K562 (cell line): ENCODE data around the gene HLA-DQB1. TPM values are rescaled to one million over a fixed set of nuclear protein-coding genes. Genes with fewer than 3 reads are reported as not detected.

Experiments used
- ATAC-seq: fragments of 200-7000 bp; cut with Tn5 transposase; 3 replicates; pipeline ENCODE4 v1.9.1; 2020; ENCODE audit warnings: moderate library complexity
- BruUV-seq: library from RNA; stranded (reverse); fragments of 400-500 nt; replicated peaks from 2 replicates; lab custom pipeline; 2021; lab: Mats Ljungman, UMichigan
- CTCF ChIA-PET: fragments of 300-600 bp; formaldehyde crosslinking; extraction: SDS; loops from one replicate; lab custom pipeline; 2021; ENCODE audit warnings: low intra/inter-chr PET ratio; lab: Yijun Ruan, JAX
- POLR2A ChIA-PET: fragments of 300-600, 350-650 bp; sonication (Branson Sonifier 250); formaldehyde crosslinking; extraction: SDS; loops from one replicate; lab custom pipeline; 2021; ENCODE audit warnings: antibody characterized with exemption, inconsistent platforms; lab: Yijun Ruan, JAX
- DNase-seq, 4 experiments: peaks; one replicate each; pipeline versions ENCODE4 v3.0.0 to v3.0.0-alpha.2; 2011 to 2018; ENCODE audit warnings: low spot score in 3 of 4, mixed read lengths in 3 of 4; ENCODE audit errors: extremely low read depth in 1 of 4
- FAIRE-seq: peaks from 2 replicates; lab custom pipeline; 2011; peaks lifted over from hg19 to GRCh38; lab: Jason Lieb, UNC
- H2AFZ ChIP-seq: 2 replicates; pipeline ENCODE4 v1.6.0; 2011; ENCODE audit warnings: low read depth, low read length, control low read depth, inconsistent platforms
- H3K27ac ChIP-seq: fragments of 200-600 bp; 3 replicates; pipeline ENCODE4 v1.8.0; 2011; ENCODE audit warnings: low read depth, mild to moderate bottlenecking, control low read depth, inconsistent platforms, low read length, moderate library complexity, mixed read lengths; ENCODE audit errors: extremely low read depth
- H3K27me3 ChIP-seq, 2 experiments: fragments of 300-600 bp in 1 of 2; 2 replicates in 1 of 2; 3 replicates in 1 of 2; pipeline versions ENCODE4 v1.6.0 to v1.8.0; 2011; ENCODE audit warnings: inconsistent platforms in 2 of 2, low read length in 2 of 2, mild to moderate bottlenecking in 1 of 2, mixed read lengths in 1 of 2, moderate library complexity in 1 of 2; ENCODE audit not compliant: control insufficient read depth in 2 of 2, insufficient read depth in 2 of 2
- H3K36me3 ChIP-seq: fragments of 300-600 bp; 3 replicates; pipeline ENCODE4 v1.8.0; 2011; ENCODE audit warnings: mild to moderate bottlenecking, low read length, inconsistent platforms; ENCODE audit not compliant: control insufficient read depth, insufficient read depth
- H3K4me1 ChIP-seq, 2 experiments: fragments of 200-600 bp in 1 of 2; replicated peaks in 1 of 2; 2 replicates in 1 of 2; 3 replicates in 1 of 2; pipeline versions ENCODE4 v1.5.1 to v1.8.0; 2011; ENCODE audit warnings: inconsistent platforms in 2 of 2, low read length in 2 of 2, mild to moderate bottlenecking in 1 of 2, mixed read lengths in 1 of 2, moderate library complexity in 1 of 2; ENCODE audit not compliant: control insufficient read depth in 2 of 2, insufficient read depth in 2 of 2
- H3K4me2 ChIP-seq: 2 replicates; pipeline ENCODE4 v1.6.1; 2011; ENCODE audit warnings: low read length, control low read depth, inconsistent platforms, mixed read lengths; ENCODE audit not compliant: insufficient read depth
- H3K4me3 ChIP-seq: fragments of 200-600 bp; sonication (generic), shearing (Covaris generic); 2 replicates; pipeline ENCODE4 v1.5.1; 2016; ENCODE audit warnings: control low read depth, inconsistent platforms
- H3K79me2 ChIP-seq: fragments of 200-600 bp; 3 replicates; pipeline ENCODE4 v1.8.0; 2011; ENCODE audit warnings: low read length, inconsistent platforms; ENCODE audit not compliant: control insufficient read depth, insufficient read depth
- H3K9ac ChIP-seq, 2 experiments: 2 replicates each; pipeline versions ENCODE4 v1.6.0 to v1.6.1; 2011; ENCODE audit warnings: low read depth in 2 of 2, low read length in 2 of 2, control low read depth in 1 of 2, inconsistent platforms in 1 of 2, mild to moderate bottlenecking in 1 of 2, mixed read lengths in 1 of 2; ENCODE audit not compliant: insufficient read depth in 1 of 2
- H3K9me1 ChIP-seq: one replicate; pipeline ENCODE4 v1.6.0; 2011; ENCODE audit warnings: inconsistent platforms, mild to moderate bottlenecking, low read length, moderate library complexity; ENCODE audit not compliant: control insufficient read depth, insufficient read depth
- H3K9me3 ChIP-seq: replicated peaks from 2 replicates; pipeline ENCODE4 v1.5.1; 2011; ENCODE audit warnings: low read depth, low read length, inconsistent platforms; ENCODE audit not compliant: control insufficient read depth, insufficient read depth
- H4K20me1 ChIP-seq: replicated peaks from 2 replicates; pipeline ENCODE4 v1.6.1; 2011; ENCODE audit warnings: low read length, inconsistent platforms, mixed read lengths; ENCODE audit not compliant: control insufficient read depth, insufficient read depth
- CTCF ChIP-seq, 3 experiments: IDR thresholded peaks in 2 of 3; conservative IDR thresholded peaks in 1 of 3; 2 replicates each; pipeline ENCODE4 v1.5.1; 2011 to 2012; ENCODE audit warnings: low read length in 3 of 3, mild to moderate bottlenecking in 3 of 3, control low read depth in 2 of 3, improper control_type of control experiment in 1 of 3, inconsistent platforms in 1 of 3, low read depth in 1 of 3, mixed read lengths in 1 of 3, moderate library complexity in 1 of 3; ENCODE audit not compliant: insufficient read depth in 2 of 3
- DEAF1 ChIP-seq: fragments of 450-650 bp; formaldehyde crosslinking; IDR thresholded peaks from 2 replicates; pipeline ENCODE4 v1.4.0; 2020; ENCODE audit warnings: mild to moderate bottlenecking, moderate library complexity
- EGR1 ChIP-seq: fragments of 450-650 bp; conservative IDR thresholded peaks from 2 replicates; pipeline ENCODE4 v1.6.1; 2017; ENCODE audit warnings: mild to moderate bottlenecking
- FUS ChIP-seq: fragments of 200-400 bp; formaldehyde crosslinking; optimal IDR thresholded peaks from 2 replicates; pipeline ENCODE3; 2017; ENCODE audit warnings: low read depth, low read length
- MEF2D ChIP-seq: conservative IDR thresholded peaks from 2 replicates; pipeline ENCODE4 v1.6.1; 2016; ENCODE audit warnings: low read depth, missing genetic modification characterization, missing compliant biosample characterization
- RAD21 ChIP-seq, 2 experiments: fragments of 250-450 bp in 1 of 2; fragments of 450-650 bp in 1 of 2; sonication (Bioruptor Pico) in 1 of 2; formaldehyde crosslinking in 1 of 2; IDR thresholded peaks in 1 of 2; conservative IDR thresholded peaks in 1 of 2; 2 replicates each; pipeline versions ENCODE4 v1.4.0 to v1.8.0; 2020 to 2022; ENCODE audit warnings: mild to moderate bottlenecking in 2 of 2, moderate library complexity in 1 of 2
- WGBS: fragments of 100-300 bp; shearing (Covaris generic); methylation state at CpG from one replicate; pipeline ENCODE4 v1.1.6; 2016; ENCODE audit warnings: low coverage, mixed read lengths; ENCODE audit not compliant: insufficient coverage; ENCODE audit errors: missing lambda C conversion rate; 5-methylcytosine and 5-hydroxymethylcytosine counted together
- in situ Hi-C: fragments of 300-500 bp; cut with MboI; formaldehyde crosslinking; loops from 4 replicates; pipeline ENCODE4 v1.15.0; 2018; ENCODE audit warnings: inconsistent platforms, mixed read lengths
- intact Hi-C: fragments of 100-400 bp; cut with micrococcal nuclease; formaldehyde crosslinking; loops from 2 replicates; pipeline ENCODE4 v1.14.2; 2022
- polyA plus RNA-seq, 8 experiments: library from polyadenylated mRNA; depleted of rRNA in 4 of 8; stranded (reverse) in 5 of 8; unstranded in 3 of 8; fragments of >200 nt; fragmentation: Nextera tagmentation in 2 of 8; fragmentation: Illumina TruSeq in 1 of 8; extraction: Ambion mirVana in 2 of 8; extraction: Trizol in 1 of 8; gene quantifications; 2 replicates each; pipeline versions ENCODE4 v1.2.1 to v1.2.3, GENCODE V29; 2011 to 2014; ENCODE audit warnings: inconsistent platforms in 1 of 8, missing spikeins in 1 of 8
- total RNA-seq, 7 experiments: library from RNA; depleted of rRNA in 6 of 7; stranded (reverse); fragments of >200 nt in 6 of 7; fragmentation: Illumina TruSeq in 2 of 7; extraction: Trizol in 2 of 7; gene quantifications; 2 replicates each; pipeline versions ENCODE4 v1.2.1 to v1.2.3, GENCODE V29; 2011 to 2021; ENCODE audit warnings: low replicate concordance in 1 of 7
- TF ChIP-seq, protein P1 (sequence below): fragments of 450-650 bp; formaldehyde crosslinking; IDR thresholded peaks from 2 replicates; pipeline ENCODE4 v1.4.0; 2020; ENCODE audit warnings: mild to moderate bottlenecking, mixed read lengths

The HLA-DQB1 gene
- total and polyA plus RNA-seq, 9 of the 15 experiments (the other 6 are each of a cell fraction or from before 2014, with no cell fraction given) = 0.29 TPM; not detected in 8

DNA sequence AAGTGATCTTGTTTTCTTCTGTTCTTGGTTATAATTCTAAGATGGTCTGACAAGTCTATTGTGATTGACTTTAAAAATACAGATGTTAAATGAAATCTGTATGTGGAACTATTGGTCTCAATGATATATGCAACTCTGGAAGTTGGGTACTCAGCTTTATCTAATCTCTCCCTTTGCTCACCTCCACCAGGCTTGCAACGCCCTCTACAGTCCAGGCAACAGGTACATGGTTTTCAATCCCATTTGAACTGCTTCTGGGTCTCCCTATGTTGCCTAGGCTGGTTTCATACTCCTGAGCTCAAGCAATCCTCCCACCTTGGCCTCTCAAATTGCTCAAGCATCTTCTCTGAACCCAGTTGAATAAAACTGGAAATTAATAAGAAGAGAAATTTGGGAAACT is 25.6 kb upstream of the HLA-DQB1 start:
- H3K4me1 ChIP-seq = no peaks in the 10 kb centered on the region
- no TSS peak for BruUV-seq
- no peaks in the 10 kb centered on the region for H3K79me2 ChIP-seq
- FAIRE-seq = peak; percentile 35
- H4K20me1 ChIP-seq = no peaks in the 10 kb centered on the region
- 0% methylated on average over 1 of the region's 1 CpG for WGBS
- no peaks in the 10 kb centered on the region for H3K9me3 ChIP-seq
- no peak overlapping the region for H3K9ac ChIP-seq
- no peak overlapping the region for H2AFZ ChIP-seq
- ChIA-PET CTCF (interaction anchor here (1.0 to 1.7 kb wide), 4 partner anchors 184 to 279 kb away, joined by 3 to 9 read pairs (median 4); no protein-coding TSS in a partner anchor), POLR2A (no interaction called here)
- intact Hi-C loops (no loop called here), in situ Hi-C loops (no loop called here)
- H3K27me3 ChIP-seq = no peaks in the 10 kb centered on the region
- peak; percentile 69 for ATAC-seq
- no peaks in the 10 kb centered on the region for H3K36me3 ChIP-seq
- no peak overlapping the region for H3K4me3 ChIP-seq
- H3K27ac ChIP-seq = no peak overlapping the region
- DNase-seq = peak in 2 of 4 experiments; percentile 18 to 45
- H3K4me2 ChIP-seq = no peak overlapping the region
- H3K9me1 ChIP-seq = no peaks in the 10 kb centered on the region
- TF ChIP-seq RAD21 (CRISPR knock-in tag; conservative IDR thresholded peaks at IDR 0.05 in 1 of 2, IDR thresholded peaks at IDR 0.05 in 1 of 2) (peak; percentile 51 to 64), EGR1 (no peak), DEAF1 (CRISPR knock-in tag) (peak; percentile 34; the same call in 1 of the 2 replicates), MEF2D (no peak), FUS (no peak), CTCF (IDR thresholded peaks at IDR 0.05 in 2 of 3, conservative IDR thresholded peaks at IDR 0.05 in 1 of 3; ENCODE audit: insufficient read depth in 2 of 3, low read depth in 1 of 3, low read length in 3 of 3) (peak; percentile 42 to 74 (median 65))
- TF ChIP-seq, protein P1, sequence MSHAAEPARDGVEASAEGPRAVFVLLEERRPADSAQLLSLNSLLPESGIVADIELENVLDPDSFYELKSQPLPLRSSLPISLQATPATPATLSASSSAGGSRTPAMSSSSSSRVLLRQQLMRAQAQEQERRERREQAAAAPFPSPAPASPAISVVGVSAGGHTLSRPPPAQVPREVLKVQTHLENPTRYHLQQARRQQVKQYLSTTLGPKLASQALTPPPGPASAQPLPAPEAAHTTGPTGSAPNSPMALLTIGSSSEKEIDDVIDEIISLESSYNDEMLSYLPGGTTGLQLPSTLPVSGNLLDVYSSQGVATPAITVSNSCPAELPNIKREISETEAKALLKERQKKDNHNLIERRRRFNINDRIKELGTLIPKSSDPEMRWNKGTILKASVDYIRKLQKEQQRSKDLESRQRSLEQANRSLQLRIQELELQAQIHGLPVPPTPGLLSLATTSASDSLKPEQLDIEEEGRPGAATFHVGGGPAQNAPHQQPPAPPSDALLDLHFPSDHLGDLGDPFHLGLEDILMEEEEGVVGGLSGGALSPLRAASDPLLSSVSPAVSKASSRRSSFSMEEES (CRISPR knock-in tag) = no peak
